HG02759 (cell line): ENCODE measurements around the gene ALS2.
"Not testable (repeated sequence)": the region's sequence is repeated elsewhere in the genome, so short reads cannot be mapped to it uniquely, and the experiment has no call there.

Experiments
- ATAC-seq: cut with Tn5 transposase; IDR thresholded peaks from one replicate; pipeline ENCODE4 v1.9.1; 2021; ENCODE audit warnings: mild to moderate bottlenecking, moderate library complexity; ENCODE audit not compliant: unreplicated experiment

ALS2 gene

DNA sequence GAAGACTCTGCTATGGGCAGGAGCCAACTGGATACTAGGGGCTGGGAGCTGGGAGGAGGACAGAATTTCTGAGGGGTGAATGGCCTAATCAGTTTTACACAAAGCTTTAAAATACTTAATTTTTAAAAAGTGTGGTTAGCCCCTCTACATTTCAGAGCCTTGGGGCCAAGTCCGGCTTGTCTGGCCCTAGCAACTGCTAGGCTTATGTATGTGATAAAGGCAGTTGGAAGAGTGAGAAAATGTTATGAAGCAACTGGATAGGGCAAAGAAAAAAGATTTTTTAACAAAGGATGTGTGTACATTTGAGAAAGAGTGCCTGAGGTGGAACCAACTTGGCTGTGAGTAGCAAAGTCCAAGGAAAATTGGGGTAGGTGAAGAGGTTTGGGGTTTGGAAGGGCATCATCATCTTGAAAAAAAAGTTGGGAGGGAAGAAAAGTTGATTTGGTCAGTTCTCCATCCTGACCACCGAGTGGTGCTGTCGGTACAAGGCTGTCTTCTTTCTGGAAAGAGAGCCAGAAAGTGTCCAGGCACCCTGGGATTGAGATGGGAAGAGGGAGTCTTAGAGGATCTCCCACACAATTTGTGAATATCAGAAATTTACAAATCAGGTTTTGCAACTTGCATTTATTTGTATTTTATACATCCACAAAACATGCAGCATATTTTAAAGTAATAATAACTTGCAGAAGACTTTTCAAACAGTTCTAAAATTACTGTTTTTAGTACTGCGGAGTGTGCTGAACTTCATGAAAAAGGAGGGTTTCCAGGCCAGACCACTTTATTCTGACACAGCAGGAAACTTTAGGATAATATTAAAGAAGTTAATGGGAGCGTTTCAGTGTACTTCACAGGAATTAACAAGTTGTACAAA, 15.1 kb upstream of the ALS2 start:
- ATAC-seq, result no peak

DNA sequence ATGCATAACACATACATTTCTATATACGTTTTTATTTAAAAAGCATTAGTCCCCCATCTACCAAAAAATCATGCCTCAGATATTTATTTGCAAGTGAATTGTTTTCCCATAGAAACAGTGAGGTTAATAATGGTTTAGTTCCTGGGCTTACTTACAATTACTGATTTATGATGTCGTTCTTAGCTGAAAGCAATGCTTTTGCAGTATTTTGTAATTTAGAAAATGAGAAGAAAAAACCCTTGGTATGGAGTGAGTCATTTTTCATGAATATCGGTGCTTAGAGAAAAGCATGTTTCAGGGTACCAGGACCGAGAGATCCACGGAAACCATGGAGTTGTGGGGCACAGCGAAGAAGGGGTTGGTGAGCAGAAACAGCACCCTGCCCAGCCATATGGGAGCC, 13.6 kb upstream of the ALS2 start:
- ATAC-seq, result no peak

DNA sequence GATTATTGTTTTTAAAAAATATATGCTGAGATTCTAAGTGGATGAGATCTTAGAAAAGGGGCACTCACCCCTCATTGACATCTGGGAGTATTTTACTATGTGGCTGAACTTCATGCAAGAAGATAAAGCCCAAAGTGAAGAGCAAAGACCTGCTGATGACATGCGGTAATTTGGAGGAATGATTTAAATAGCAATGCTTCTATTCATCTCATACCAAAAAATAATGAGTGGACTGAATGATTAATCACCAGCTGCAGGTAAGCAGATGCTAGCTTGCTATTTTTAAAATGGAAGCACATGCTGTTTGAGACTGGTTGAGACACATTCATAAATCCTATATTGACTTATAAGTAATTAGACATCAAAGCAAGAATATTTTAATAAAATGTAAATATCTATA, 12.9 kb upstream of the ALS2 start:
- no peak for ATAC-seq

DNA sequence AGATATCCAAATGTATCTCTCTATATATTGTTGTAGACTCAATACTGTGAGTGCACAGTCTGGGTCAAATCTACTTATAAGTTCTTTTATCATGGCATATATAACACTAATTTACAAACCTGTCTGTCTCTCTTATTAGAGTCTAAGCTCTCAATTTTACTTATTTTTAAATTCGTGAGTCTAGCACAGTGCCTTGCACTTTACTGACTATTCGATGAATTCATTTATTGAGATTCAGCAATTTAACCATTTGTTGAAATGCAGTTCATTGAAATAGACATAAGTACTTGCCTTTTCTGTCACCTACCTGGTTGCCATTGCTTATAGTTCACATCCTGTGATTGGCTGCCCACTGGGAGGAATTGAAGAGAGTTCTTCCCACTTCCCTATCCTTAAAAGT, 10.3 kb upstream of the ALS2 start:
- ATAC-seq, result no peak

DNA sequence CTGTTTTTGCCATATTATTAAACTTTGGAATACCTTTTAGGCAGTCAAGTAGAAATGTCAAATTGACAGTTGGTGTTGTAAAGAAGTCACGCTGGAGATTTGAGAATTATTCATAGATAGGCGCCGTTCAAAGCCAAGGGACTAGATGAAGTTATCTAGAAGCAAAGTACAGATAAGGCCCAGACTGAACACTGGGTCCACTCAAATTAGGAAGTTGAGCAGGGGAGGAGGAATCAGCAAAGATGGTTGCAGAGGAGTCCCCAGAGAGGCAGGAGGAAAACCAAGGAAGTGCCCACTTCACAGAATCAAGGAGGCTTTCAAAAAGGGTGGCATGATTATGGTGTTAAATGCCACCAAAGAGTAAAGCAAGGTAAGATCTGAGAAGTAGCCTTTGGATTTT, 9.6 kb upstream of the ALS2 start:
- no peak for ATAC-seq

DNA sequence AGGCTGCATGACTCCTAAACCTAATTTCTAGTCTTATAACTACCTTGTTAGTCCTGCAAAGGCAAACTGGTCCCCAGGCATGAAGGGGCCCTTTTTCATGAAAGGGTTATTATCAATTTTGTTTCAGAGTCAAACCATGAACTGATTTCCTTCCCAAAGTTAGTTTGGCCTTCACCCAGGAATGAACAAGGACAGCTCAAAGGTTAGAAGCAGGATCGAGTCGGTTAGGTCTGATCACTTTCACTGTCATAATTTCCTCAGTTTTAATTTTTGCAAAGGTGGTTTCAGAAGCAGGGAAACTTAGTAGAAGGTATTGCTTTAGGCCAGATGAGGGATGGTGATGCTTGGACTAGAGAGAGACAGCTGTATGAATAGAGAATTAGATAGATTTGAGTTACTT, 8.7 kb upstream of the ALS2 start:
- no peak for ATAC-seq

DNA sequence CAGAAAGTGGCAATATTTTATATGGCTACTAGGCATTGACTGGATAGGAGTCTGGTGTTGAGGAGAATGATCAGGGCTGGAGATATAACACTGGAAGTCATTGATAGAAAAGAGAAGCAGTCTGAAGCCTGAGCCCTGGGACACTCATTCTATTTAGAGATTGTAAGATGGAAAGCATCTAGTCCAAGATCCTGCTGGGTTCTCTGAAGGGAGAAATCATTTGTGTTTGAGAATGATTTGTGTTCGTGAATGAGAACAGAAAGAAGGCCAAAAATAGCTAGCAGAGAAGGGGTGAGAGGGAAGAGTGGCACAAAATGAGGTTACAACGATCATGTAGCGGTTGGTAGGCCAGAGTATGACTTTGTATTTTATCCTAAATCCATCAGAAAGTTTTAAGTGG, 7.6 kb upstream of the ALS2 start:
- no peak for ATAC-seq

DNA sequence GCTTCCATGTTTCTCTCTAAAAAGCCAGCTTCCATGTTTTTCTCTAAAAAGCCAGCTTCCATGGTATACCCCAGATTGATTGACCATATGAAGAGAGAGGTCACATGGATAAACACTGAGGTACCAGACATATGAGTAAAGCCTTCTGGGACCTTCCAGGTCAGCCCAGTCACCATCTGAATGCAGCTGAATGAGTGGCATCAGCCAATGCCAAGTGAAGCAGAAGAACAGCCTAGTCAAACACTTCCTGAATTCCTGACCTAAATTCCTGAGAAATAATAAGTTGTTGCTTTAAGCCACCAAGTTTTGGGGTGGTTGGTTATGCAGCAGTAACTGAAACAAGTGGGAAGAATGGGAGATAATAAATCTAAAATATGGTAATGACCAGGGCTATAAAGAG, 5.7 kb upstream of the ALS2 start:
- ATAC-seq, result no peak

DNA sequence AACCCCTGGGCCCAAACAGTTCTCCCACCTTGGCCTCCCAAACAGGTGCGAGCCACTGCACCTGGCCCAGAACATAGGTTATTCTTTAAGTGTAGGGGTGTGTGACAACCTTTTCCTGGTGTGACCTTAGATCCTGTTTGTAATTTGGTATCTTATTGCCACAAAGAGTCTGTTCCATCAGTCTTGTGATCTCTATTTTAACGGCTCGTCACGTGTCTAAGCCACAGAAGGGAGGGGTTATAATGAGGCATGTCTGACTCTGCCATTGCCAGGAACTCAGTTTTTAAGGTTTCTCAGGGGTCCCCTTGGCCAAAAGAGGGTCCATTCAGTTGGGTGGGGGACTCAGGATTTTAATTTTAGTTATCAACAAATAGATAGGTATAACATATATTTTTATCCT, 4.4 kb upstream of the ALS2 start:
- no peak for ATAC-seq

DNA sequence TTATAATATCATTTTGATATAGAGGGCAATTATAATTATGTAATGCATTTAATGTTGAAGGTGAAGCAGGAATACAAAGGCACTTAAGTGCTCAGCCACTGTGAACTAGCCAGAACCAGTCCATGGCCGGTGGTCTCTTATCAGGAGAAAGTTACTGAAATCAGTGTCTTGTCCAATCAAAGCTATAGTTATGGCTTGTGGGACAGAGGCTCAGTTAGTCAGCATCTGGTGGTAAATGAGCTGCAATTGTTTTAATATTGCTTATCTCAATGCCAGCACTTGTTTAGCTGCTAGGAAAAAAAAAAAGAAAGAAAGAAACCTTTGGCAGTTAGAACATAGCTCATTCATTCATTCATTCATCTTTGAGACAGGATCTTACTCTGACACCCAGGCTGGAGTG, 3.8 kb upstream of the ALS2 start:
- ATAC-seq, result no peak

DNA sequence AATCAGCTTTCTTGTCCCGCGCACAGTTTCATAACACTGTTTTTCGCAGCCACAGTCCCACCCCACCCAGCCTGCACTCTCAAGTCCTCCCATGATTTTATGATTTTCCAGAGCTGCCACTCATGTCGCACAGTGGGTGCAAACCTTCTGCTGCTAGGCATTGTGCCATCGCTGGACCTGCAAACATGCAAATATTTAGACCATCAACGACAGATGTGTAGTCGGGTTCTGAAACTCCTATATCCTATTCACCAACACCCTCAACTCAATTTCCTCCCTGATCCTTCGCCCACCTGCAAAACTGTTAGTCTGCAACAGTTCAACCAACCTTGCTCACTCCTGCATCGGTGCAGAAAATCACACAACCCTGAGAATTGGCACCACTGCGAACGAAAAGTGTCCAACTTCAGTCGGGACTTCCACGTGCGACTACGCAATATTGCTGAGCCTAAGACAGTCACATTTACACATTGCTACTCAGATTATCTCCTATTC, 871 bp upstream of the ALS2 start:
- peak; percentile 2 for ATAC-seq

DNA sequence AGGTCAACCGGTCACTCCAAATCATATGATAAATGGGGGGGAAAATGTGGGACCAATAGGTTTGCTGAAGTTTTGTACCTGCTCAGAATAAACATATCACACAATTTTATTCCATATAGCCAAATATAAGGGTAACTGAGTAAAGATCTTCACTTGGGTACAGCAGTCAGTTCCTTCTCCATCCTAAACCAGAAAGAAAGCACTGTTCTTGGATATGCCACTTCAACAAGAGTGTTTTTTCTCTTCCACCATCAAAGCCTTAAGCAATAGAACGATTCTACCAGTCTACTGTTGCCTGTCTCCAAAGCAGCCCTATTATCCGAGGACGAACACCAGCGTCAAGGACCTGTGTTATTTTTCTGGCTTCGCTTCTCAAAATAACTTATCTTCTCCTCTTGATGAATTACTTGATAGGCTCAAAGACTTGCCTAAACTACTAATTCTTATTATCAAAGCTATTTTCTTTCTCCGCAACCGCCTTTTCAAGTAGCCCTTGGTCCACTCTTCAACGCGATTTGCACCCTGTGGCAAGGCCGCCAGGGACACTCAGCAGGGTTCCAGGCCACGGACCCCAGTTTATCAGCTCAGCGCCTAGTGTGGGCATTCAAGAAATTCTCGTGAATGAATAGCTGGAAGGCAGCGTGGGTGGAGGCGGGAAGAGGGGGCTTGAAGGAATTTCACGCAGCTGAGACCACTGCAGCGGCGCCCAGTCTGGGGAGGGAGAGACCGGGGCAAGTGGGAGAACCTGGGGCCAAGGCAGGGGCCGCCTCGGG, 646 bp downstream of the ALS2 start:
- ATAC-seq, result peak; percentile 4

DNA sequence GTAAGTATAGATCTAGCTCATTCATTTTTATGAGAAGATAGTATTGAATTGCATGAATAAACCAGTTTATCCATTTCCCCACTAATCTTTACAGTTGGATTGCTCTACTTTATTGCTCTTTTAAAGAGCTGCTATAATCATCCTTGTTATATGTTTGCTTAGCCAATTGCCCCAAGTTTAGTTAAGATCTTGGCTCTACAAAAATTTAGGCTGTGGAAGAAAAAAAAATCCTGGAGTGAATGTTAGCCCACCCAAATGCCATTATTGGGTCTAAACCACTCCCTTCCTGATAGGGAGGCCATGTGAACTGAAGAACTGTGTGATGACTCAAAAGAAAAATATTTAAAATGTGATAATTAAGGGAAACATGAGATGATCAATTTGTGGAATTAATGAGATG, 2.9 kb downstream of the ALS2 start:
- no peak for ATAC-seq

DNA sequence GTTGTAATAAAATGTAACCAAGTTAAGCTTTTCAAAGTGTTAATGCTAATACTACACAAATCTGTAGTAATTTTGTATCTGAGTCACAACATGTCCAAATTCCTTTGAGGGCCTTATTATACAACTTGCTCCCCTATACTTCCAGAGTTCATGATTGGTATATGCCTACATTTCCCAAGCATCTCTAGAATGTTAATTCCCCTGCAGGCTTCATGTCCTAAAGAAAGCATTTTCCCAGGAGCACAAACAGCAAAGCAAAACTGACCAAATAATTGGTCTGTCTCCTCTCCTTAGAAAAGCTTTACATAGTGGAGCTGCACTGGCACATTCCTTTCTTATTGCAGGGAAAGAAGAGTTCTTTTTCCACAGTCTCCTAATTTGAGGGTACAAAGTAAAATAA, 3.7 kb downstream of the ALS2 start:
- no peak for ATAC-seq

DNA sequence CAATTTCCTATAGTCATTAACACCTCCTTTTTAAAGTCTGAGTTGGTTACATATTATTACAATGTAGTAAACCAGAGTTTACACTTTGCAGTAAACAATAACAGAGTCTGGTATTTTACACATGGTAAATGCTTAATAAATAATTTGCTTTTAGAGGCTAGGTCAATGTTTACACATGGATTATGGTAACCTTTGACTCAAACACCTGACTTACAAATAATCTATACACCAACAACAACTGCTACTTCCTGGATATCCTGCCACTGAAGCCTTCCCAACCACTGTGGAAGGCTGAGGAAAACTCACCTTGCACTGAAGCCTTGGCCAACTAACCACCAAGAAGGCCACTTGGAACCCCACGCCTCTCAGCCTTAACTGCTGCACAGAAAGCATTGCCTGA, 5.4 kb downstream of the ALS2 start:
- ATAC-seq, result no peak

DNA sequence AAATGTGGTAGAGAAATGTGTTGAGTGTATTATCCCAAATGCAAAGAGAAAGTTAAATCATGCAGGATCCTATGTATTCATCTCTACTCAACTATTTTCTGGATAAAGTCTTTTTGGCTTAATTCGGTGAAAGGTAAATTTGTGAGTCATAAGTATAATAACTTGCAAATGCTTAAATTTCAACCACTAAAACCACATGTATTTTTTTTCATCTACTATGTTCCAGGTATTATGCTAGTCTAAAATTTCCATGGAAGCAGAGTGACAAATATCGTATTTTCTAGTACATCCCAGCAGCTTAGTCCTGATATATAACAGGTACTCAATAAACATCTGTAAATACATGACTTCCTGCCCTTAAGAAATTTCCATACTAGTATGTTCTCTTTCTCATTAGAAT, 6.2 kb downstream of the ALS2 start:
- no peak for ATAC-seq

DNA sequence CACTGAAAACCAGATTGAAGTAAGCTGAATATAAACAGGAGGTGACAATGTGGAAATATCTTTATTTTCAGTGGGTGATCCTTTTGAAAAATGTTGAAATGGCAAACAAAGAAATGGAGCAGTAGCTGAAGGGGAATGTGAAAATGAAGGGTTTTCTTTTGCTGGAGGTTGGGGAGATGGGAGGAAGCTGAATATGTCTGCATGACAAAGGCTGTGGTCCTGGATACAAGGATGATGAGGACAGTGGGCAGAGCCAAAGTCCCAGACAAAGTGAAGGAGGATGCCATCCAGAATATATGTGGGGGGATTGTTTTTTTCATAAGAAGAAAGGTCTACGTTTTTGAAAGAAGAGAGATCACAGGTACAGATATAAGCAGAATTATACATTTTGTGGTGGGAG, 6.7 kb downstream of the ALS2 start:
- no peak for ATAC-seq

DNA sequence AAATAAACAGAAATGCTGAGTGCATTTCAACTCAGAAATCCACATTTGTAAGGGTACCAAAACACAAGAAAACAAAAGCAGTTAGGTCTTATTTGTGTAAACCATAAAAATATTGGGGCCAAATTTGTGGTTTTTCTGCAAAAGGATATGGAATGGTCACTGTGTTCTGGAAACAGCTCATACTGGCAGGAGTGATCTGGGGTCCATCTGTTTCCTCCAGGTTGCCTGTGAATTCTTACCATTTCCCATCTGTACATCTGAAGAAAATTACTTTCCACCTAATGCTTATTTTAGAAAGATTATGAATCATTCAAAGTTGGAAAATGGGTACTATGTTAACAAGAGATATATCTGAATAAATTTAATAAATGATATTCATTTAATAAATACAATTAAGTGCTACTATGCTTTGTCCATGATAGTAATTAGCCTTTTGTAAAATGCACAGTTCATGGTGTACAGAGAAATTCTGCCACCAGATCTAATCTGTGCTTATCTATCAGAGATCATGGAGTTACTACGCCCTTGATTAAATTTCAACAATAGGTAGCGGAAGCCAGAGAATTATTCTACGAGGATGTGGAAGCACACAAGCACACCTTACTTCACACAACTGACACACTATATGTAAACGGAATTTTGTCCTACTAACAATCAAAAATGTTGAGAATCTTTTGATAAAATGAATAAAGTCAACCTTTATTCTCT, 10.9 kb downstream of the ALS2 start:
- ATAC-seq, result no peak

DNA sequence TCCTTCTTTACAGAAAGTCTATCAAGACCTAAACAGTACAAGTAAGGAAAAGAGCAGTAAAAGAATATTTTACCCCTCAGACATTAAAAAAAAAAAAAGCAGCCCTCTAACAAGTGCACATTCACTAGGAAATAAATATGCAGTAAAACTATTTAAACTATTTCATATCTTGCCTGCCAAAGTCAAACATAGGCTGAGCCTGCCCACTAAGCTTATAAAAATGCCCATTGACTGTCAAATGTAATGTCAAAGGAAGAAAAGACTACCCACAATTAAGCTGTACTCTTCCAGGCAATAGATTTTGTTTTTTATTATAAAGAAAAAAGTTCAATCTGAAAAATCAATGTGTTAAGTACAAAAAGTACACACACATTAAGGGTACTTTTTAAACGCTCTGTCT, 11.8 kb downstream of the ALS2 start:
- no peak for ATAC-seq

DNA sequence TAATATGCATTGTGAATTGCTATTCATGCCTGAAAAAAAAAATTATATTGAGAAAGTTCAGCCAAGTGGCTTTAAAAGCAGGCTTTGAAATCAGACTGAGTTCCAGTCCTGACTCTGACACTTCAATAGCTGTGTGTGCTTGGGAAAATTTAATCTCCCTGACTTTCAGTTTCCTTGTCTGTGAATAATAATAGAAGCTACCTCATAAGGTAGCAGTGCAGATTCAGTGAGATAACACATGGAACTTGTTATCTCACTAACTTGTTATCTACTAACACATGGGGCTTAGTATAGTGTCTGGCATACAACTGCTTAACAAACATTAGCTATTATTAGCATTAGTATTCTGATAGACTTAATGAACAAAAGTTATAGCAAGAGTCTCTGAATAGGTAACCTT, 14.9 kb downstream of the ALS2 start:
- no peak for ATAC-seq

DNA sequence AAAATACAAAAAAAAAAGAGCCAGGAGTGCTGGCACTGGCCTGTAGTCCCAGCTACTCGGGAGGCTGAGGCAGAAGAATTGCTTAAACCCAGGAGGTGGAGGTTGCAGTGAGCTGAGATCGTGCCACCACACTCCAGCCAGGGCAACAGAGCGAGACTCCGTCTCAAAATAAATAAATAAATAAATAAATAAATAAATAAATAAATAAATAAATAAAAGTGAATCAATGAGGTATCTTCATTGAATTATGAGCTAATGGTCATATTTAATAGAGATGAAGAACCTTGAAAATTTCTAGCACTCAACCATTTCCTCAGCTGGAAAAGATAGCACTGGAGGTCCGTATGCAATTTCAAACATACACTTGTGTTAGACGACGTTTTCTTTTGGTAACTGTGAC, 16.3 kb downstream of the ALS2 start:
- not testable (repeated sequence) for ATAC-seq

DNA sequence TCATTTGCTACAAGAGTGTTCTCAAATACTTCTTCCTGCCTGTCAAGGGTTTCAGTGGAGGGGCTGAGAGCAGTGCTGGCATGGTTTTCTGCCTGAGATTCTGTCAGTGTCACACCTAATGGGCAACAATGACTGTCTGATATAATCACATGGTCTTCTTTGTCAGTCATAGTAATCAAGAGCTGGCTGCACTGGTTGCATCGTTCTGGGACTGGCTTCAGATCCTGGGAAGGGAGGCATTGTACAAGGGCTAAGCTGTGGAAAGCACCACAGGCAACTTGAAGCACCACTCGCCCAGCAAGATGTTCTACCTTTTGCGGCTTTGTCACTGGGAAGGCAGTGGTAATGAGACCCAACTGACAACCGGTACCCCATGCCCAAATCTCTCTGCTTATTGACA, 19.6 kb downstream of the ALS2 start:
- no peak for ATAC-seq
